Hepatocyte (in vitro differentiated cells): ENCODE results near the gene KRT83.
"Not testable (repeated sequence)": the region's sequence is repeated elsewhere in the genome, so short reads cannot be mapped to it uniquely, and the experiment has no call there.

Source experiments
- EZH2 ChIP-seq: fragments of 200-600 bp; sonication (generic); IDR thresholded peaks from 2 replicates; pipeline ENCODE4 v1.6.1; 2016; ENCODE audit warnings: antibody characterized with exemption, mild to moderate bottlenecking, borderline replicate concordance
- EZH2phosphoT487 ChIP-seq: fragments of 200-600 bp; sonication (generic); IDR thresholded peaks from one replicate; pipeline ENCODE4 v1.6.1; 2018; ENCODE audit warnings: antibody characterized with exemption, mild to moderate bottlenecking, low read depth, moderate library complexity; ENCODE audit not compliant: unreplicated experiment, severe bottlenecking
- TF ChIP-seq, protein P1 (sequence below): fragments of 200-600 bp; sonication (generic); IDR thresholded peaks from 2 replicates; pipeline ENCODE4 v1.5.1; 2016; ENCODE audit warnings: antibody characterized with exemption, mild to moderate bottlenecking; ENCODE audit not compliant: poor library complexity

DNA sequence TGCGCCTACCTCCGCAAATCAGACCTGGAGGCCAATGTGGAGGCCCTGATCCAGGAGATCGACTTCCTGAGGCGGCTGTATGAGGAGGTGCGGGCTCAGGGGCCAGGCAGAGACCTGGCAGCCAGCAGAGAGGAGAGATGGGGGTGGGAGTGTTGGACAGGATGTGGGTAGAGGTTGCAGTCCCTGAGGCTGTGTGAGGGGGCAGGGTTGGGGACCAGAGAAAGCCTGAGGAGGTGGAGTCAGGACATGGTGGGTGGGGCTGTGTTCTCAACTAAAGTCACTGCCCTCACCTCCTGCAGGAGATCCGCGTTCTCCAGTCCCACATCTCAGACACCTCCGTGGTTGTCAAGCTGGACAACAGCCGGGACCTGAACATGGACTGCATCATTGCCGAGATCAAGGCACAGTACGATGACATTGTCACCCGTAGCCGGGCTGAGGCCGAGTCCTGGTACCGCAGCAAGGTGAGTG lies 16.2 kb downstream of the KRT83 start:
- TF ChIP-seq, protein P1, sequence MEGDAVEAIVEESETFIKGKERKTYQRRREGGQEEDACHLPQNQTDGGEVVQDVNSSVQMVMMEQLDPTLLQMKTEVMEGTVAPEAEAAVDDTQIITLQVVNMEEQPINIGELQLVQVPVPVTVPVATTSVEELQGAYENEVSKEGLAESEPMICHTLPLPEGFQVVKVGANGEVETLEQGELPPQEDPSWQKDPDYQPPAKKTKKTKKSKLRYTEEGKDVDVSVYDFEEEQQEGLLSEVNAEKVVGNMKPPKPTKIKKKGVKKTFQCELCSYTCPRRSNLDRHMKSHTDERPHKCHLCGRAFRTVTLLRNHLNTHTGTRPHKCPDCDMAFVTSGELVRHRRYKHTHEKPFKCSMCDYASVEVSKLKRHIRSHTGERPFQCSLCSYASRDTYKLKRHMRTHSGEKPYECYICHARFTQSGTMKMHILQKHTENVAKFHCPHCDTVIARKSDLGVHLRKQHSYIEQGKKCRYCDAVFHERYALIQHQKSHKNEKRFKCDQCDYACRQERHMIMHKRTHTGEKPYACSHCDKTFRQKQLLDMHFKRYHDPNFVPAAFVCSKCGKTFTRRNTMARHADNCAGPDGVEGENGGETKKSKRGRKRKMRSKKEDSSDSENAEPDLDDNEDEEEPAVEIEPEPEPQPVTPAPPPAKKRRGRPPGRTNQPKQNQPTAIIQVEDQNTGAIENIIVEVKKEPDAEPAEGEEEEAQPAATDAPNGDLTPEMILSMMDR: not testable (repeated sequence)
- not testable (repeated sequence) for TF ChIP-seq EZH2, EZH2phosphoT487
